Measurements from ENCODE around the gene IL20RB.

DNA sequence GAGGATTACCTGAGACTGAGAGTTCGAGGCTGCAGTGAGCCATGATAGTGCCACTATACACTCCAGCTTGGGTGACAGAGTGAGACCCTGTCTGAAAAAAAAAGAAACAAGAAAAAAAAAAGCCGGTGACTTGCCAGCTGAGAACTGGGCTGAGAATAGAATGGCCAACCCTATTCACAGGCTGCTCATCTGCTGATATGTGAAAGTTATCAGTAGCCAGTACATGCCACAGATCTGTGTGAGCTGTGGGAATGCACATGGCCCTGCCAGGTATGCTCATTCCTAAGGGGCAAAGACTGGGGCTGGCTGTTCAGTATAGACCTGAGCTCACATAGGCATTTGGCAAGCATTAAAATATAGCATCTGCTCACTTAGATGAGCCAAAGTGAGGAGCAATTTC lies 30.9 kb downstream of the IL20RB start:
- TF ChIP-seq, protein P1, sequence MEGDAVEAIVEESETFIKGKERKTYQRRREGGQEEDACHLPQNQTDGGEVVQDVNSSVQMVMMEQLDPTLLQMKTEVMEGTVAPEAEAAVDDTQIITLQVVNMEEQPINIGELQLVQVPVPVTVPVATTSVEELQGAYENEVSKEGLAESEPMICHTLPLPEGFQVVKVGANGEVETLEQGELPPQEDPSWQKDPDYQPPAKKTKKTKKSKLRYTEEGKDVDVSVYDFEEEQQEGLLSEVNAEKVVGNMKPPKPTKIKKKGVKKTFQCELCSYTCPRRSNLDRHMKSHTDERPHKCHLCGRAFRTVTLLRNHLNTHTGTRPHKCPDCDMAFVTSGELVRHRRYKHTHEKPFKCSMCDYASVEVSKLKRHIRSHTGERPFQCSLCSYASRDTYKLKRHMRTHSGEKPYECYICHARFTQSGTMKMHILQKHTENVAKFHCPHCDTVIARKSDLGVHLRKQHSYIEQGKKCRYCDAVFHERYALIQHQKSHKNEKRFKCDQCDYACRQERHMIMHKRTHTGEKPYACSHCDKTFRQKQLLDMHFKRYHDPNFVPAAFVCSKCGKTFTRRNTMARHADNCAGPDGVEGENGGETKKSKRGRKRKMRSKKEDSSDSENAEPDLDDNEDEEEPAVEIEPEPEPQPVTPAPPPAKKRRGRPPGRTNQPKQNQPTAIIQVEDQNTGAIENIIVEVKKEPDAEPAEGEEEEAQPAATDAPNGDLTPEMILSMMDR (IDR thresholded peaks at IDR 0.05) = no peak
- TF ChIP-seq POLR2A (IDR thresholded peaks at IDR 0.05; ENCODE audit: low read depth) (no peak), POLR2AphosphoS5 (IDR thresholded peaks at IDR 0.05) (no peak)
